Measurements from ENCODE around the gene CLSTN1. TPM values are rescaled to one million over a fixed set of nuclear protein-coding genes. Genes with fewer than 3 reads are reported as not detected.
A peak's percentile ranks its signal among the peaks of the same experiment; 100 is the strongest.

Gene CLSTN1
- total RNA-seq, 1 donor from 2014 or later, result 136 TPM

GRCh38 chr1:9822490-9822889 is 1.3 kb downstream of the CLSTN1 start:
- H3K9me3 Mint-ChIP-seq, result no peaks in the 10 kb centered on the region
- peaks cover 23% of the 10 kb centered on the region for H3K27me3 Mint-ChIP-seq
- peak overlapping the region; percentile 93 for H3K27ac Mint-ChIP-seq
- no peak for DNase-seq (ENCODE audit: extremely low spot score, unreplicated experiment)
- peaks cover 35% of the 10 kb centered on the region for H3K4me1 Mint-ChIP-seq (ENCODE audit: unreplicated experiment)
- H3K4me3 Mint-ChIP-seq, result peak overlapping the region; percentile 98
- TF ChIP-seq, protein P1, sequence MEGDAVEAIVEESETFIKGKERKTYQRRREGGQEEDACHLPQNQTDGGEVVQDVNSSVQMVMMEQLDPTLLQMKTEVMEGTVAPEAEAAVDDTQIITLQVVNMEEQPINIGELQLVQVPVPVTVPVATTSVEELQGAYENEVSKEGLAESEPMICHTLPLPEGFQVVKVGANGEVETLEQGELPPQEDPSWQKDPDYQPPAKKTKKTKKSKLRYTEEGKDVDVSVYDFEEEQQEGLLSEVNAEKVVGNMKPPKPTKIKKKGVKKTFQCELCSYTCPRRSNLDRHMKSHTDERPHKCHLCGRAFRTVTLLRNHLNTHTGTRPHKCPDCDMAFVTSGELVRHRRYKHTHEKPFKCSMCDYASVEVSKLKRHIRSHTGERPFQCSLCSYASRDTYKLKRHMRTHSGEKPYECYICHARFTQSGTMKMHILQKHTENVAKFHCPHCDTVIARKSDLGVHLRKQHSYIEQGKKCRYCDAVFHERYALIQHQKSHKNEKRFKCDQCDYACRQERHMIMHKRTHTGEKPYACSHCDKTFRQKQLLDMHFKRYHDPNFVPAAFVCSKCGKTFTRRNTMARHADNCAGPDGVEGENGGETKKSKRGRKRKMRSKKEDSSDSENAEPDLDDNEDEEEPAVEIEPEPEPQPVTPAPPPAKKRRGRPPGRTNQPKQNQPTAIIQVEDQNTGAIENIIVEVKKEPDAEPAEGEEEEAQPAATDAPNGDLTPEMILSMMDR (conservative IDR thresholded peaks at IDR 0.05), result no peak
- peaks cover 4% of the 10 kb centered on the region for H3K36me3 Mint-ChIP-seq

- Mint-ChIP-seq H3K36me3 (peaks cover 4% of the 10 kb centered on the region), H3K27ac (peak overlapping the region; percentile 93), H3K9me3 (no peaks in the 10 kb centered on the region), H3K4me1 (ENCODE audit: unreplicated experiment) (peaks cover 34% of the 10 kb centered on the region), H3K27me3 (peaks cover 23% of the 10 kb centered on the region), H3K4me3 (peak overlapping the region; percentile 98)
- TF ChIP-seq, protein P1 (conservative IDR thresholded peaks at IDR 0.05), result no peak
- no peak for DNase-seq (ENCODE audit: extremely low spot score, unreplicated experiment)
Measured at GRCh38 chr1:9821710-9822109, 2.1 kb downstream of the CLSTN1 start.

- H3K4me3 Mint-ChIP-seq, result peak overlapping the region; percentile 50
Measured at GRCh38 chr1:9820521-9820920, 3.2 kb downstream of the CLSTN1 start.

DNA sequence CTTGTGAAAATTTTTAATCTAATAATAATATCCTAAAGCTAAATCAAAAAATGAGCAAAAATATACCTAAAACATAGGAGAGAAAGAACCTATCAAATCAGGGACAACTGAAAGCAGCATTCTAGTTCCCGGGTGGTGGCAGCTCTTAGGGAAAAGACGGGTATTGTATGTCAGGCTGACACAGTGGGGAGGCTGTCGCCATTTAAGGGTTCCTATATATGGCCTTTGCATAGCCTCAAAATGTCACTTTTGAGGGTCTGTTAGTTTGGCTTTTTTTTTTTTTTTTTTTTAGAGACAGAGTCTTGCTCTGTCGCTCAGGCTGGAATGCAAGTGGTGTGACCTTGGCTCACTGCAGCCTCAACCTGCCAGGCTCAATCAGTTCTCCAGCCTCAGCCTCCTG is 6.0 kb downstream of the CLSTN1 start:
- no peaks in the 10 kb centered on the region for H3K9me3 Mint-ChIP-seq
- H3K27me3 Mint-ChIP-seq, result peaks cover 4% of the 10 kb centered on the region
- no peak for DNase-seq (ENCODE audit: extremely low spot score, unreplicated experiment)
- H3K36me3 Mint-ChIP-seq, result peaks cover 4% of the 10 kb centered on the region
- no peak overlapping the region for H3K4me3 Mint-ChIP-seq
- TF ChIP-seq, protein P1 (conservative IDR thresholded peaks at IDR 0.05), result no peak
- peaks cover 31% of the 10 kb centered on the region for H3K4me1 Mint-ChIP-seq (ENCODE audit: unreplicated experiment)
- no peak overlapping the region for H3K27ac Mint-ChIP-seq

More at GRCh38 chr1:9820521-9820920, 3.2 kb downstream of the CLSTN1 start:
- Mint-ChIP-seq H3K36me3 (peaks cover 4% of the 10 kb centered on the region), H3K9me3 (no peaks in the 10 kb centered on the region), H3K27me3 (peaks cover 15% of the 10 kb centered on the region), H3K27ac (no peak overlapping the region), H3K4me1 (ENCODE audit: unreplicated experiment) (peaks cover 33% of the 10 kb centered on the region)
- TF ChIP-seq, protein P1 (conservative IDR thresholded peaks at IDR 0.05), result no peak
- no peak for DNase-seq (ENCODE audit: extremely low spot score, unreplicated experiment)

DNA sequence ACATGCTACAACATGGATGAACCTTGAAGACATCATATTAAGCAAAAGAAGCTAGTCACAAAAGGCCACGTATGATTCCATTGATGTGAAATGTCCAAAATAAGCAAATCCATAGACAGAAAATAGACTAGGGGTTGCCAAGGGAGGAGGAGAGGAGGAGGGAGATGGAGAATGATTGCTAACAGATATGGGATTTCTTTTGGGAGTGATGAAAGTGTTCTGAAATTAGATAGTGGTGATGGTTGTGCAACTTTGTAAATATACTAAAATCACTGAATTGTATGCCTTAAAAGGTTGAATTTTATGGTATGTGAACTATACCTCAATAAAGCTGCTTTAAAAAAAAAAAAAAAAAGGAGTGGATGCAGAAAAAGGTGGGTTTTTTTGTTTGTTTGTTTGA is 7.6 kb downstream of the CLSTN1 start:
- H3K27ac Mint-ChIP-seq, result no peak overlapping the region
- H3K4me1 Mint-ChIP-seq (ENCODE audit: unreplicated experiment), result peaks cover 19% of the 10 kb centered on the region
- no peak overlapping the region for H3K4me3 Mint-ChIP-seq
- H3K36me3 Mint-ChIP-seq, result peaks cover 4% of the 10 kb centered on the region
- TF ChIP-seq, protein P1 (conservative IDR thresholded peaks at IDR 0.05), result no peak
- no peaks in the 10 kb centered on the region for H3K9me3 Mint-ChIP-seq
- H3K27me3 Mint-ChIP-seq, result no peaks in the 10 kb centered on the region
- no peak for DNase-seq (ENCODE audit: extremely low spot score, unreplicated experiment)

- no peaks in the 10 kb centered on the region for H3K27me3 Mint-ChIP-seq
- peaks cover 3% of the 10 kb centered on the region for H3K36me3 Mint-ChIP-seq
- no peak for DNase-seq (ENCODE audit: extremely low spot score, unreplicated experiment)
- H3K4me3 Mint-ChIP-seq, result no peak overlapping the region
- no peaks in the 10 kb centered on the region for H3K9me3 Mint-ChIP-seq
- peaks cover 17% of the 10 kb centered on the region for H3K4me1 Mint-ChIP-seq (ENCODE audit: unreplicated experiment)
- TF ChIP-seq, protein P1 (conservative IDR thresholded peaks at IDR 0.05), result no peak
- peak overlapping the region; percentile 29 for H3K27ac Mint-ChIP-seq
Measured at GRCh38 chr1:9815150-9815549, 8.6 kb downstream of the CLSTN1 start.
